HG03280 (cell line): ENCODE data around the gene USP49.

ENCODE experiments used
- ATAC-seq: cut with Tn5 transposase; IDR thresholded peaks from one replicate; pipeline ENCODE4 v1.9.1; 2021; ENCODE audit warnings: mild to moderate bottlenecking, moderate library complexity; ENCODE audit not compliant: unreplicated experiment

The USP49 gene

GRCh38 chr6:41878246-41878645 lies 16.9 kb downstream of the USP49 start:
- ATAC-seq: no peak

DNA sequence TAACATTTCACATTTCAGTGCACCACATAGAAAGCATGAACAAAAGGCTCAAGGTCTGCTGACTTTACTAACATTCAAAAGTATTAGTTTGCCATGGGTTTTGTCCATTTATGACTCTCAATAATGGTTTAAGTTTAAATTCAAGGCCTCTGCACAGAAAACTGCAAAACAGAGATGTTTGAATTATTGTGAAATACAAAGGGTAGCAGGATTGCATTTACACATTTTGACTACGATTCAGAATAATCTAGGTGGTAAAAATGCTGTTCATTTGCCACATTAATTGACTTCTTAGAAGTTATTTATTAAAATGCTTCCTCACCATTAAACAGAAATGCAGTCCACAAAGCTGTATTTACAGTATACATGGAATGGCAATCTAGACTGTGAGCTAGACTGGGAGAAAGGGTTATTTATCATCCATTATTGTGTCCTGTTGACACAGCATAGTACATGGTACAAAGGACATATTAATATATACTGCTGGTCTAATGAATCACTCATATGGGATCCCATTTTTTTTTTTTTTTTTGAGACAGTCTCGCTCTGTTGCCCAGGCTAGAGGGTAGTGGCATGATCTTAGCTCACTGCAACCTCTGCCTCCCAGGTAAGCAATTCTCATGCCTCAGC lies 18.0 kb downstream of the USP49 start:
- no peak for ATAC-seq

GRCh38 chr6:41874741-41875140 lies 20.4 kb downstream of the USP49 start:
- no peak for ATAC-seq

DNA sequence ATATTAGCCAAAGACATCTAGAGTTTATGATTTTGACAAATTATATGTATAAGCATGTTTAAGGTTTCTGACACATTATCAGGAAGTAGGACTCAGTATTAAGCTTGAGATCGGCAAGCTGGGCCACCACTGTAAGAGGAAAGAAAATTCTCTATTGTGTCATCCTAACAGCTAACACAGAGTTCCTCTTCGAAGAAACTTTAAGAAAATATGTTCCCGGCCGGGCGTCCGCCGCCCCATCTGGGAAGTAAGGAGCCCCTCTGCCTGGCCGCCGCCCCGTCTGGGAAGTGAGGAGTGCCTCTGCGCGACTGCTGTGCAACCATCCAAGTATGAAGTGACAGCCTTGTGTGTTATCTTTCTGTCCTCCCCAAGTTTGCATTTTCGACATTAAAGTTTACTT lies 23.0 kb downstream of the USP49 start:
- no peak for ATAC-seq

DNA sequence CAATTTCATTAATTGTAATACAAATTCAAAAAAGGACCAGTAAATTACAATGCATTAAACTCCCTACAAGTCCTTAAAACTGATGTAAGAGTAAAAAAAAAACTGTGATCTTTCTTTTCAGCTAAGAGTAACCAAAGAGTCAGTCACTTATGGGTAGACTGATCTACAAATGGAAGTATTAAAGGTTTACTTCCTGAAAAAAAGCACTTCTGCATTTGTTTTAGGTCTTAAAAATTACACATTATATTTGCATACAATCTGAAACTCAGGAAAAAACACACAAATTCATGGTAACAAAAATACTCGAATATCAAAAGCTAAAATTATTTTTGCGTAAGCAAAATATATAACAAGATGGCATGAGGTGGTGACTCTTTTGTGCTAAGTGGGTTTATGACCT lies 23.5 kb downstream of the USP49 start:
- ATAC-seq: no peak

DNA sequence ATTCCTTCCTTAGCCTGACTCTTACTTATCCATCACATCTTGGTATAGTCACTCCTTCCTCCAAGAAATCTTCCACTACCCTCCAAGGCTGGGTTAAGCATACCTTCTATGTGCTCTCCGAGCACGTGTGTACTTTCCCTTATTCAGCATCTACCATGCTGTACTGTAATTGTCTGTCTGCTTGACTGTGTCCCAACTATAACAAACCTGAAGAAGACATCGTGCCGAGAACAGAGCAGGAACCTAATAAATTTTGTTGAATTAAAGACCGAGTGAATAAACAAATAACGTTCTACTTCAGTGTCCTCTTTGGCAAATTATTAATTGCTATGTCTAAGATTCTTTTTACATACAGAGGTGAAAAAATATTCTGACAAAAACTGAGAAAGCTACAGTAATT lies 35.8 kb downstream of the USP49 start:
- ATAC-seq: no peak

DNA sequence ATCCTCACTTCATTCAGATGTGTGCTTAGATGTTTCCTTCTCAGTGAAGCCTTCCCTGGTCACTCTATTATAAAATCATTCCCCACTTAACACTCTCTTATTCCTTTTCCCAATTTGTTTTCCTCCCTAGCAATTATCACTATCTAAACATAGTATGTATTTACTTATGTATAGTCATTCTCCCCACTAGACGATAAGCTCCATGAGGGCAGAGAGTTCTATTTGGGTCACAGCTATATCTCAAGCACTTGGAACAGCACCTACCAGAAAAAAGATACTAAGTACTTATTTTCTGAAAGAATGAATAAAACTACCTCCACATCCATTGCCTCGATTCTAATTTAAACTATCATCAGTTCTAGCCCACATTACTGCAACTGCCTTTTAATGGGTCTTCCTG lies 36.5 kb downstream of the USP49 start:
- no peak for ATAC-seq

- ATAC-seq: no peak
These were observed 44.3 kb downstream of the USP49 start for GRCh38 chr6:41850861-41851260.

GRCh38 chr6:41846666-41847237 lies 48.4 kb downstream of the USP49 start:
- peak; percentile 71 for ATAC-seq

DNA sequence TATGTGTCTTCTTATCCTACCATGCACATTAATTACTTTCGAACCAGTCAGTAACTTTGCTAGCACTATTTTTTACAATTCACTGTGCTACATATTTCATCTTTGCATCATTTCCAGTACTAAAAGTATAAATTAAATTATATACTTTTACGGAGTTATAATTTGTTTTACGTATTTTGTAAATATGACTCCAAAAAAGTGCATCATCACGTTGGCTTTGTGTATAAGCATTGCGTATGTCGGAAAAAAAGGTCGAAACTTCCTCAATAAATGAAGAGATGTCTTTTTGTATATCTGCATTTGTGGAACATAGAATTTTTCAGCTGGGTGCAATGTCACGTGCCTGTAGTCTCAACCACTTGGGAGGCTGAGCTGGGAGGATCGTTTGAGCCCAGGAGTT lies 52.0 kb downstream of the USP49 start:
- ATAC-seq: no peak

- no peak for ATAC-seq
These were observed 54.8 kb downstream of the USP49 start for GRCh38 chr6:41840326-41840725.

GRCh38 chr6:41836660-41837052 lies 58.5 kb downstream of the USP49 start:
- ATAC-seq: no peak

DNA sequence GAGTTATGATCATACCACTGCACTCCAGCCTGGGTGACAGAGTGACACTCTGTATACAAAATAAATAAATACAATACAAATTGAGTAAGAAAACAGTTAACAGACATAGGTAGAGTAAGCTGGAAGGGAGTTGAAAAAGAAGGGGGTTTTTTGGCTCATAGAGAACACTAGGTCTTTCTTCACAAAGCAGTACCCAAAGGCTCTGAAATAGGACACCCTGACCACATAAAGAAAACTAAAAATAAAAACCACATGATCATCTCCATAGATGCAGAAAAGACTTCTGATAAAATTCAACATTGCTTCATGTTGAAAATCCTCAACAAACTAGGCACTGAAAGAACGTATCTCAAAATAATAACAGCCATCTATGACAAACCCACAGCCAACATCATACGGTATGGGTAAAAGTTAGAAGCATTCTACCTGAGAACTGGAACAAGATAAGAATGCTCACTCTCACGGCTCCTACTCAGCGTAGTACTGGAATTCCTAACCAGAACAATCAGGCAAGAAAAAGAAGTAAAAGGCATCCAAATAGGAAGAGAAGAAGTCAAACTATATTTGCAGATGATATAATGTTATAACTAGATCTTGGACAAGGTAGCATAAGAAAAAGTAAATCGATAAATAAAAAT lies 59.0 kb downstream of the USP49 start:
- no peak for ATAC-seq

DNA sequence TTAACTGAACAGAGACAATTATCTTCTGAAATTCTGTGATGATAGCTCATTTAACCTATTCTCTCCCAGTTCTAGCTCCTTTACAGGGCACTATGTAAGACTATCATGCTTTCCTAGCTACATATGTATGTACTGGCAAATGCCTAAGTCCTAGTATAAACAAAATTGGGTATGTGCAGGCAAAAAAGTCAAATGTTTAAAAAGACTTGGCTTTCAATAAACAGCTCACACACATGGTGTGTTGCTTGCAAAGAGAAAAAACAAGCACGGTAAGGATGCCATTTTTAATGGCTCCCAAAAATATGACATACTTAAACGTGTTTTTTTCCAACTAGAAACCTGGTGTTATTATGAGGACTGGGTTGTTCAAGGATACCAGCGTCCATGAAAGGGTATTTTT lies 62.9 kb downstream of the USP49 start:
- no peak for ATAC-seq

GRCh38 chr6:41826343-41827022 lies 68.7 kb downstream of the USP49 start:
- ATAC-seq: no peak

GRCh38 chr6:41824571-41825569 lies 70.3 kb downstream of the USP49 start:
- no peak for ATAC-seq

DNA sequence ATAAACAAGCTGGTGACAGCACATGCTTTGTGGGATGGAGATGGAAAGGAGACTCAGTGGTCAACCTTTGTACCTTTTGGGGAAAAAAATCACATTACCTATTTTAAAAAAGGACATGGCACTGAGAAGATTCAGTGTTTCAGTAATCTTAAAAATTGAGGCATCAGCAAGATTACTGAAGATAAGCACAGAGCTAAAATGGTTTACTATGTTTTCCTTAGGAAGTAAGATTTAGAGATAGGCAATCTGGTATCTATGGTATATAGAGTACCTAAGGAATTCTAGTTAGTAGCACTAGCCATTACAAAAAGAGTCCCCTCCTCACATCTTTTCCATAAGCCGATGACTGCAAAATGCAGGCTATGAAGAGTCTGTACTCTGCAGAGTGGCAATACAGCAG lies 72.0 kb downstream of the USP49 start:
- ATAC-seq: no peak

DNA sequence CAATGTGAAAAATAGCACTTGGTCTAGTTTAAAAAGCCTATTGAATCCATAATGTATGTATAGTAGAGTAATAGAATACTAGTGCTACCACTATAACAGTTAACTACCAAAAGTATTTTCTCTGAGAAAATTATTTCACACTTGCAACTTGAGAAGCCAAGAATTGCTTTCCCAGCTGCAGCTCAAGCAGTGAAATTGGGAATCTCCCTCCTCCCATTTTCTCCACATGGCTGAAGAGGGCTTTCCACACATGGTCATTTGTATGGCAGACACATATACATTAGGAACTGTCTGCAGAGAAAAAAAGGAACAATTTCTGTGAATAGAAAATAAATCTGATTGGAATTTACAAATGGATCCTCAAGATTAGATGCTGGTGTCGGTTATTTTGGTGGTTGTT lies 73.2 kb downstream of the USP49 start:
- no peak for ATAC-seq

- no peak for ATAC-seq
These were observed 73.9 kb downstream of the USP49 start for GRCh38 chr6:41821266-41821665.

DNA sequence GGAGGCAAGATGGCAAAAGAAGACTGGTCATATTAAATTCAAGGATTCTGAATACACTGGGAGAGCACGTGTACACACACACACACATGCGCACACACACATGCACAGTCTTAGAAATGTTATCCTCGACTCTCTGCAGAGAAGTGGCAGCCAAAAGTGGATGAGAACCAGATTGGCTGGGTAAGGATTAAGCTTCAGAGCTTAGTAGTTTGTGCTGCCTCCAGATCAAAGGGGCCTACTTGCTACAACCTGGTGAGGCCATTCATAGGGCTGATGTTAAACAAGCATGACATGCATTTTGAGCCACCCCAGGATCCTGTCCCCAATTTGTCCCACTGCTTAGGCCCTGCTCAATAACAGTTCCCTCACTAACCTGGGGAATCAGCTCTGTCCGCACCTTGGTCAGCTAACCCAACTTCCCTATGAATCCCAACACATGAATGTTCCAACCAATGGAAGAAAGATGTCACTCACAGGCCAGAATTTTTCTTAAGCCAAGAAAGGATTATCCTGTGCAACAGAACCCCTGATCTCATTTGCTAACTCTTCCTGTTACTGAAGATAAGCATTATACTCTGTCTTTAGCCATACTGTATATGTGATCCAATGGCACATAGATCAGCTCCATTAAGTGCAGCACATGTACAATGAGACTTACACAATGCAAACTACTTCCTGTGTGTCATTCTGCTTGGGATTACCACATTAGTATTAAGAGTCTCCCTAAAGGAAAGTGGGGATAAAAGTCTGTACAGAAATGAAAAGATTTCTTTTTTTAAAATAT lies 76.7 kb downstream of the USP49 start:
- no peak for ATAC-seq
